Smooth muscle cell (in vitro differentiated cells): ENCODE measurements around the gene MESP1. TPM values are rescaled to one million over a fixed set of nuclear protein-coding genes. Genes with fewer than 3 reads are reported as not detected.
A peak's percentile ranks its signal among the peaks of the same experiment; 100 is the strongest.

Experiments
- DNase-seq: peaks from one replicate; lab custom pipeline; 2025; ENCODE audit not compliant: unreplicated experiment; lab: John Stamatoyannopoulos, UW
- H2AFZ ChIP-seq: fragments of 200-600 bp; sonication (generic); 2 replicates; pipeline ENCODE4 v1.6.0; 2016; ENCODE audit warnings: antibody characterized with exemption, low read depth, mild to moderate bottlenecking
- H3F3A ChIP-seq: fragments of 200-600 bp; sonication (generic); 2 replicates; pipeline ENCODE4 v1.6.0; 2017; ENCODE audit warnings: antibody characterized with exemption, low read depth
- H3K27ac ChIP-seq: fragments of 200-600 bp; sonication (generic); 2 replicates; pipeline ENCODE4 v1.5.1; 2016; ENCODE audit warnings: low read depth, mild to moderate bottlenecking
- H3K27me3 ChIP-seq: fragments of 200-600 bp; sonication (generic); 2 replicates; pipeline ENCODE4 v1.6.1; 2016; ENCODE audit warnings: low read depth, mild to moderate bottlenecking
- H3K36me3 ChIP-seq: fragments of 200-600 bp; sonication (generic); 2 replicates; pipeline ENCODE4 v1.5.1; 2016; ENCODE audit warnings: low read depth
- H3K4me1 ChIP-seq: fragments of 200-600 bp; sonication (generic); 2 replicates; pipeline ENCODE4 v1.5.1; 2016; ENCODE audit warnings: low read depth
- H3K4me2 ChIP-seq: fragments of 200-600 bp; sonication (generic); 2 replicates; pipeline ENCODE4 v1.6.0; 2016; ENCODE audit warnings: mild to moderate bottlenecking
- H3K4me3 ChIP-seq: fragments of 200-600 bp; sonication (generic); 2 replicates; pipeline ENCODE4 v1.5.1; 2016; ENCODE audit warnings: mild to moderate bottlenecking
- H3K79me2 ChIP-seq: fragments of 200-600 bp; sonication (generic); 2 replicates; pipeline ENCODE4 v1.6.0; 2016; ENCODE audit warnings: low read depth, mild to moderate bottlenecking
- H3K9ac ChIP-seq: fragments of 200-600 bp; sonication (generic); 2 replicates; pipeline ENCODE4 v1.6.0; 2016; ENCODE audit warnings: low read depth
- H3K9me3 ChIP-seq: fragments of 200-600 bp; sonication (generic); replicated peaks from 2 replicates; pipeline ENCODE4 v1.5.1; 2016; ENCODE audit warnings: low read depth
- H4K20me1 ChIP-seq: fragments of 200-600 bp; sonication (generic); 2 replicates; pipeline ENCODE4 v1.6.0; 2016; ENCODE audit warnings: low read depth
- CTCF ChIP-seq: fragments of 200-600 bp; sonication (generic); IDR thresholded peaks from 2 replicates; pipeline ENCODE4 v1.5.1; 2017; ENCODE audit warnings: borderline replicate concordance, mild to moderate bottlenecking, antibody characterized with exemption; ENCODE audit not compliant: insufficient read depth, poor library complexity, severe bottlenecking
- WGBS: methylation state at CpG from one replicate; pipeline ENCODE4 v1.1.7; 2016; ENCODE audit warnings: low lambda C conversion rate; 5-methylcytosine and 5-hydroxymethylcytosine counted together
- polyA plus RNA-seq: library from polyadenylated mRNA; unstranded; fragments of >200 nt; fragmentation: Nextera tagmentation; extraction: Ambion mirVana; gene quantifications from 2 replicates; pipeline ENCODE4 v1.2.1, GENCODE V29; 2016
- total RNA-seq: library from RNA; depleted of rRNA; stranded (reverse); fragments of >200 nt; gene quantifications from 2 replicates; pipeline ENCODE4 v1.2.3, GENCODE V29; 2014

The MESP1 gene
- total and polyA plus RNA-seq, 2 experiments from 2014 or later: 0.67 TPM; not detected in 1

GRCh38 chr15:89760303-89761008 is 9.4 kb upstream of the MESP1 start:
- Histone ChIP-seq H3K4me2 (no peak overlapping the region), H3F3A (no peaks in the 10 kb centered on the region)
- peak; percentile 77 for DNase-seq

DNA sequence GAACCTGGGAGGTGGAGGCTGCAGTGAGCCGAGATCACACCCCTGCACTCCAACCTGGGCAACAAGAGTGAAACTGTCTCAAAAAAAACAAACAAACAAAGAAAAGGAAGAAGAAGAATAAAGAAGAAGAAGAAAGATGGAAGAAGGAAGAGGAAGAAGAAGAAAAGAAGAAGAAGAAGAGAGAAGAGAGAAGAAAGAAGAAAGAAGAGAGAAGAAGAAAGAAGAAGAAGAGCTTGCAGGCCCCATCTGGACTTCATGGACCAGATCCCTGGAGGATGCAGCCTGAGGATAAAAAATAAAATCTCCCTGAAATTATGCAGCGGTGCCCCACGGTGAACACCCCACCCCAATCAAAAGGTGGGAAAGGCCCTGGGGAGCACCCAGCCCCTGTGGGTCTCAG is 8.8 kb upstream of the MESP1 start:
- Histone ChIP-seq H3K27me3 (no peaks in the 10 kb centered on the region), H4K20me1 (no peaks in the 10 kb centered on the region), H3K79me2 (no peaks in the 10 kb centered on the region), H3K9me3 (no peaks in the 10 kb centered on the region), H3F3A (no peaks in the 10 kb centered on the region), H3K4me2 (no peak overlapping the region), H3K36me3 (no peaks in the 10 kb centered on the region), H3K27ac (no peak overlapping the region), H3K4me1 (no peaks in the 10 kb centered on the region), H3K9ac (no peak overlapping the region), H3K4me3 (no peak overlapping the region), H2AFZ (no peak overlapping the region)
- no peak for TF ChIP-seq CTCF
- WGBS: 83% methylated on average over 3 of the region's 3 CpGs
- no peak for DNase-seq

More at GRCh38 chr15:89760303-89761008, 9.4 kb upstream of the MESP1 start:
- Histone ChIP-seq H2AFZ (no peak overlapping the region), H3K9ac (no peak overlapping the region), H3K79me2 (no peaks in the 10 kb centered on the region), H3K4me1 (no peaks in the 10 kb centered on the region), H4K20me1 (no peaks in the 10 kb centered on the region), H3K27ac (no peak overlapping the region), H3K36me3 (no peaks in the 10 kb centered on the region), H3K27me3 (no peaks in the 10 kb centered on the region), H3K9me3 (no peaks in the 10 kb centered on the region), H3K4me3 (no peak overlapping the region)
- WGBS: 28% methylated on average over 16 of the region's 16 CpGs
- peak; percentile 96 for TF ChIP-seq CTCF

- Histone ChIP-seq H3K27me3 (no peaks in the 10 kb centered on the region), H3K4me2 (no peak overlapping the region), H3K4me1 (no peaks in the 10 kb centered on the region), H3K9me3 (no peaks in the 10 kb centered on the region), H3K4me3 (no peak overlapping the region), H4K20me1 (no peaks in the 10 kb centered on the region), H3K27ac (no peak overlapping the region), H3K36me3 (no peaks in the 10 kb centered on the region), H3F3A (no peaks in the 10 kb centered on the region), H3K79me2 (no peaks in the 10 kb centered on the region), H2AFZ (no peak overlapping the region), H3K9ac (no peak overlapping the region)
- no peak for DNase-seq
- WGBS: 96% methylated on average over 8 of the region's 8 CpGs
- no peak for TF ChIP-seq CTCF
Measured at GRCh38 chr15:89758981-89759380, 7.9 kb upstream of the MESP1 start.

DNA sequence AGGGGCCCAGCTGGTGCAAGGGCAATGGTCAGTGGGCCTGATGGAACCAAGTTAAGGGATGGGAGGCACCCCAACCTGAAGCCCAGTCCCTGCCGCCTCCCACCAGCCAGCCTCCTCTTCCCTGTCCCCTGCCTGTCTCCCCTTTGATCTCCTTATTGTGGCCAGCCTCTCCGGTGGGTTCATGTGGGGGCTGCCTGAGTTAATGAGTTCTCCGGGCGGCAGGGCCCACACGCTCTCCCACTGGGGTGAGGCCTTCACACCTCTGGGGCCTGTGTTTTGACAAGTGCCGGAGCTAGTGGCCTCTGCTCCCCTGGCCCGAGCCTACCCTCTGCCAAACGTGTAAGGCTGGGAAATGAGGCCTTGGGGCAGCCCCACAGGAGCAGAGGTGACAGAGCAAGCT is 7.2 kb upstream of the MESP1 start:
- Histone ChIP-seq H4K20me1 (no peaks in the 10 kb centered on the region), H3K27me3 (no peaks in the 10 kb centered on the region), H3K4me2 (no peak overlapping the region), H3K4me1 (no peaks in the 10 kb centered on the region), H2AFZ (no peak overlapping the region), H3F3A (no peaks in the 10 kb centered on the region), H3K9ac (no peak overlapping the region), H3K27ac (no peak overlapping the region), H3K9me3 (no peaks in the 10 kb centered on the region), H3K36me3 (no peaks in the 10 kb centered on the region), H3K4me3 (no peak overlapping the region), H3K79me2 (no peaks in the 10 kb centered on the region)
- no peak for DNase-seq
- 81% methylated on average over 8 of the region's 8 CpGs for WGBS
- no peak for TF ChIP-seq CTCF
